ENCODE measurements around the gene EDDM13.

EDDM13 gene

GRCh38 chr19:56348289-56348877 is 75.8 kb downstream of the EDDM13 start:
- Histone ChIP-seq H3K27ac (ENCODE audit: low read length) (no peak overlapping the region), H3K4me3 (ENCODE audit: low read length) (no peak overlapping the region), H3K36me3 (ENCODE audit: control insufficient read depth, insufficient read depth, low read length) (no peaks in the 10 kb centered on the region), H3K27me3 (ENCODE audit: control insufficient read depth, insufficient read depth, low read length) (no peaks in the 10 kb centered on the region), H3K4me1 (ENCODE audit: control insufficient read depth, insufficient read depth, low read length) (no peaks in the 10 kb centered on the region), H3K9me3 (ENCODE audit: control insufficient read depth, insufficient read depth, low read length) (no peaks in the 10 kb centered on the region)
- no CpG with 5 or more reads among the region's 5 CpGs for WGBS (ENCODE audit: insufficient coverage, insufficient read length)
- DNase-seq (ENCODE audit: low read depth, low spot score) = no peak

- peak; percentile 16 for DNase-seq (ENCODE audit: low read depth, low spot score)
- H3K4me3 ChIP-seq (ENCODE audit: low read length) = no peak overlapping the region
- H3K27ac ChIP-seq (ENCODE audit: low read length) = no peak overlapping the region
- no peaks in the 10 kb centered on the region for H3K36me3 ChIP-seq (ENCODE audit: control insufficient read depth, insufficient read depth, low read length)
- no peaks in the 10 kb centered on the region for H3K4me1 ChIP-seq (ENCODE audit: control insufficient read depth, insufficient read depth, low read length)
- no CpG with 5 or more reads among the region's 8 CpGs for WGBS (ENCODE audit: insufficient coverage, insufficient read length)
- no peaks in the 10 kb centered on the region for H3K9me3 ChIP-seq (ENCODE audit: control insufficient read depth, insufficient read depth, low read length)
- H3K27me3 ChIP-seq (ENCODE audit: control insufficient read depth, insufficient read depth, low read length) = no peaks in the 10 kb centered on the region
Measured at GRCh38 chr19:56350416-56351045, 78.0 kb downstream of the EDDM13 start.

- no CpG with 5 or more reads among the region's 6 CpGs for WGBS (ENCODE audit: insufficient coverage, insufficient read length)
- Histone ChIP-seq H3K9me3 (ENCODE audit: control insufficient read depth, insufficient read depth, low read length) (no peaks in the 10 kb centered on the region), H3K27ac (ENCODE audit: low read length) (no peak overlapping the region), H3K36me3 (ENCODE audit: control insufficient read depth, insufficient read depth, low read length) (no peaks in the 10 kb centered on the region), H3K4me3 (ENCODE audit: low read length) (no peak overlapping the region), H3K4me1 (ENCODE audit: control insufficient read depth, insufficient read depth, low read length) (no peaks in the 10 kb centered on the region), H3K27me3 (ENCODE audit: control insufficient read depth, insufficient read depth, low read length) (no peaks in the 10 kb centered on the region)
- no peak for DNase-seq (ENCODE audit: low read depth, low spot score)
Measured at GRCh38 chr19:56351208-56351607, 78.7 kb downstream of the EDDM13 start.

- H3K27ac ChIP-seq (ENCODE audit: low read length) = no peak overlapping the region
- H3K36me3 ChIP-seq (ENCODE audit: control insufficient read depth, insufficient read depth, low read length) = no peaks in the 10 kb centered on the region
- no peak overlapping the region for H3K4me3 ChIP-seq (ENCODE audit: low read length)
- no peaks in the 10 kb centered on the region for H3K9me3 ChIP-seq (ENCODE audit: control insufficient read depth, insufficient read depth, low read length)
- H3K27me3 ChIP-seq (ENCODE audit: control insufficient read depth, insufficient read depth, low read length) = no peaks in the 10 kb centered on the region
- H3K4me1 ChIP-seq (ENCODE audit: control insufficient read depth, insufficient read depth, low read length) = no peaks in the 10 kb centered on the region
- WGBS (ENCODE audit: insufficient coverage, insufficient read length) = no CpG with 5 or more reads among the region's 1 CpG
- no peak for DNase-seq (ENCODE audit: low read depth, low spot score)
Measured at GRCh38 chr19:56355517-56355916, 83.0 kb downstream of the EDDM13 start.

- no CpG with 5 or more reads among the region's 2 CpGs for WGBS (ENCODE audit: insufficient coverage, insufficient read length)
- no peaks in the 10 kb centered on the region for H3K4me1 ChIP-seq (ENCODE audit: control insufficient read depth, insufficient read depth, low read length)
- no peak for DNase-seq (ENCODE audit: low read depth, low spot score)
Measured at GRCh38 chr19:56356944-56357343, 84.4 kb downstream of the EDDM13 start.

More at GRCh38 chr19:56356944-56357343, 84.4 kb downstream of the EDDM13 start:
- H3K4me3 ChIP-seq (ENCODE audit: low read length) = no peak overlapping the region
- no peak overlapping the region for H3K27ac ChIP-seq (ENCODE audit: low read length)
- no peaks in the 10 kb centered on the region for H3K27me3 ChIP-seq (ENCODE audit: control insufficient read depth, insufficient read depth, low read length)
- no peaks in the 10 kb centered on the region for H3K36me3 ChIP-seq (ENCODE audit: control insufficient read depth, insufficient read depth, low read length)
- no peaks in the 10 kb centered on the region for H3K9me3 ChIP-seq (ENCODE audit: control insufficient read depth, insufficient read depth, low read length)
